ENCODE measurements around the gene IL1F10. TPM values are rescaled to one million over a fixed set of nuclear protein-coding genes. Genes with fewer than 3 reads are reported as not detected.

Gene IL1F10
- total and polyA plus RNA-seq, 8 donors: not detected

DNA sequence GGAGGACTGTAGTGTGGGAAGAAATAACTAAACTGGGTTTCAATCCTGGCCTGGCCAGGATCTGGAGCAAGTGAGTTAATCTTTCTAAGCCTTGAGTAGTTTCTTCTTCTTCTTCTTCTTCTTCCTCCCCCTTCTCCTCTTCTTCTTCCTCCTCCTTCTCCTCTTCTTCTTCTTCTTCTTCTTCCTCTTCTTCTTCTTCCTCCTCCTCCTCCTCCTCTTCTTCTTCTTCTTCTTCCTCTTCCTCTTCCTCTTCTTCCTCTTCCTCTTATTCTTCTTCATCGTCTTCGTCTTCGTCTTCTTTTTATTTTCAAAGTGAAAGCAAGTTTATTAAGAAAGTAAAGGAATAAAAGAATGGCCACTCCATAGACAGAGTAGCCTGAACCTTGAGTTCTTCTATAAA, 53.1 kb downstream of the IL1F10 start:
- Histone ChIP-seq H3K4me1 (peaks cover 0 to 42% of the 10 kb centered on the region in 2 donors), H3K4me3 (no peak overlapping the region), H3K9me3 (no peaks in the 10 kb centered on the region), H3K36me3 (no peaks in the 10 kb centered on the region), H3K27ac (peak overlapping the region in 1 of 2 donors; percentile 49), H3K27me3 (no peaks in the 10 kb centered on the region)
- TF ChIP-seq, protein P1, sequence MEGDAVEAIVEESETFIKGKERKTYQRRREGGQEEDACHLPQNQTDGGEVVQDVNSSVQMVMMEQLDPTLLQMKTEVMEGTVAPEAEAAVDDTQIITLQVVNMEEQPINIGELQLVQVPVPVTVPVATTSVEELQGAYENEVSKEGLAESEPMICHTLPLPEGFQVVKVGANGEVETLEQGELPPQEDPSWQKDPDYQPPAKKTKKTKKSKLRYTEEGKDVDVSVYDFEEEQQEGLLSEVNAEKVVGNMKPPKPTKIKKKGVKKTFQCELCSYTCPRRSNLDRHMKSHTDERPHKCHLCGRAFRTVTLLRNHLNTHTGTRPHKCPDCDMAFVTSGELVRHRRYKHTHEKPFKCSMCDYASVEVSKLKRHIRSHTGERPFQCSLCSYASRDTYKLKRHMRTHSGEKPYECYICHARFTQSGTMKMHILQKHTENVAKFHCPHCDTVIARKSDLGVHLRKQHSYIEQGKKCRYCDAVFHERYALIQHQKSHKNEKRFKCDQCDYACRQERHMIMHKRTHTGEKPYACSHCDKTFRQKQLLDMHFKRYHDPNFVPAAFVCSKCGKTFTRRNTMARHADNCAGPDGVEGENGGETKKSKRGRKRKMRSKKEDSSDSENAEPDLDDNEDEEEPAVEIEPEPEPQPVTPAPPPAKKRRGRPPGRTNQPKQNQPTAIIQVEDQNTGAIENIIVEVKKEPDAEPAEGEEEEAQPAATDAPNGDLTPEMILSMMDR (IDR thresholded peaks at IDR 0.05): no peak
- ATAC-seq (no peak), DNase-seq (no peak)
- intact Hi-C loops (cut with DNase I): no loop called here

DNA sequence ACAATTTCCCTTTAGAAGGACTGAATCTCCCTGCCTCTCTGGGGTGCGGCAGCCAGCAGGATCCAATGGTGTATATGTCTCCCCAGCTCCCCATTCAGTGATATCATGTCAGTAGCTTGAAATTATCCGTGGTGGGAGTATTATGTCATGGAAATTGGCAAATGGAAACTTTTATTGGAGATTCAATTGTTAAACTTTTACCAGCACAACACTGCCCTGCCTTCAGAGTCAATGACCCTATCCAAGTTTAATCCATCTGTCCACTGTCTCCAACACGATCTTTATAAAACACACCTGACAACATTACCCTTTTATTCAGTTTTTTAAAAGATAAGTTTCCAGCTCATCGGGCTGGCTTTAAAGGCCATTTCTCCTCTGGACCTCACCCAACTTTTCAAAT, 54.6 kb downstream of the IL1F10 start:
- Histone ChIP-seq H3K27me3 (no peaks in the 10 kb centered on the region), H3K4me3 (no peak overlapping the region), H3K36me3 (no peaks in the 10 kb centered on the region), H3K4me1 (peaks cover 0 to 47% of the 10 kb centered on the region in 2 donors), H3K9me3 (no peaks in the 10 kb centered on the region), H3K27ac (peak overlapping the region in 1 of 2 donors; percentile 35)
- no peak for DNase-seq
- TF ChIP-seq, protein P1 (IDR thresholded peaks at IDR 0.05): no peak
- ATAC-seq: no peak
- intact Hi-C loops (cut with DNase I): no loop called here

DNA sequence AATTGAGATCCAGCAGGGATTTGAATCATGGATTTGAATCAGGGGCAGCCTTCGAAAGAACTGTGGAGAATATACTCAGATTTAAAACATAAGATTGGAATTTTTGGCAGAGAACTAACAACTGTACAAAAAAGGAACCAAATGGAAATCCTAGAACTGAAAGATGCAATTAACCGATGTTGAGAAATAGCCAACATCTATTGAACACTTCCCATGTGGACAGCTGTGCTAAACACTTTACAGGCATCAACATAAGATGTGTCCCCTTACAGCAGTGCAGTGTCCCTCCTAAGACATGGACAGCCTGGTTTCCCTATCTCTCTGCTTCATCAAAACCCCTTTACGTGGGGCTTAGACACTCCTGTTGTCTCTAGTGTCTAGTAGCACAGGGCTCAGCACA, 56.0 kb downstream of the IL1F10 start:
- Histone ChIP-seq H3K27ac (peak overlapping the region in 1 of 2 donors; percentile 86), H3K27me3 (no peaks in the 10 kb centered on the region), H3K9me3 (no peaks in the 10 kb centered on the region), H3K4me1 (peaks cover 0 to 48% of the 10 kb centered on the region in 2 donors), H3K36me3 (no peaks in the 10 kb centered on the region), H3K4me3 (no peak overlapping the region)
- ATAC-seq (peak; percentile 21), DNase-seq (no peak)
- TF ChIP-seq, protein P1 (IDR thresholded peaks at IDR 0.05): no peak
- intact Hi-C loops (cut with DNase I): no loop called here

DNA sequence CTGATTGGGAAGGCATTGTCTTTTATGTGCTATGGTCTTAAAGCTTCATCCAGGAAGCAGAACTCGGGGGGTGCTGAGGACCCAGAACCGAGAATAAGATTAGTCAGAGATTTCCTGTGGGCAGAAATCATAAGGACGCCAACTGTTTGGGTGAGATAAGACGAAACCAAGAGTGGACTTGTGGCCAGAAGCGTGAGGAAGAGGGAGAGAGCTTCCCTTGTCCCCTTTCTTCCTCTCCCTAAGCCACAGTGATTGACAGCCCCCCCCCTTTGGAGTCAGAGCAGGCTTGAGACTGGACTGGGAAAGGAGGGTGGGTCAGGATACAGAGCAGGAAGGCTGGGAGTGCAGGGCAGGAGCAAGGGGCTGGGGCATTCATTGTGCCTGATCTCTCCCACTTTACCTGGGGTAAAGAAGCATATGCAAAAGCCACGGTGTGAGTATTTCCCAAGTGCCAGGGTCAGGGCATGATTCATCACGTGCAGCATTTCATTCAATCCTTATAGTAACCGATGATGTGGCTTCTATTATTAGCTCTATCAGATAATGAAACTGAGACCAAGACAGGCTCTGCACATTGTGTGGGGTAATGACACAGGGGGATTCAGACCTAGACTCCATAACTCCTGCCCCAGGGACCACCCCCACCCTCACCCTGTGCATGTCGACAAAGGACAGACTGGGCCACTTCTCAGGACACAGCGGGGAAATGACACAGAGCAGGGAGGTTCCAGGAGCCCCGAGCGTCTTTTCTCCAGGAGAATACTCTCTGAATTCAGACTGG, 56.6 kb downstream of the IL1F10 start:
- H3K4me1 ChIP-seq: peaks cover 0 to 50% of the 10 kb centered on the region in 2 donors
- DNase-seq: no peak
- H3K27me3 ChIP-seq: no peaks in the 10 kb centered on the region
- H3K27ac ChIP-seq: peak overlapping the region in 1 of 2 donors; percentile 86
- TF ChIP-seq, protein P1 (IDR thresholded peaks at IDR 0.05): no peak
- H3K36me3 ChIP-seq: peaks cover 0 to under 1% of the 10 kb centered on the region in 2 donors
- ATAC-seq: peak; percentile 40
- no peak overlapping the region for H3K4me3 ChIP-seq
- intact Hi-C loops (cut with DNase I): no loop called here
- H3K9me3 ChIP-seq: no peaks in the 10 kb centered on the region

Other genes with a start within 250 kb of the IL1F10 start
- 10 to 100 TPM in 1 of 2 donors, 1 to 10 TPM in 1; 2.5 to 38.1 TPM for gene IL1B, start 231.2 kb upstream of the IL1F10 start, total RNA-seq
- 1 to 10 TPM in 5 of 6 donors, under 1 TPM in 1; 0.58 to 7.8 (median 1.8) TPM for gene IL1B, start 231.2 kb upstream of the IL1F10 start, polyA plus RNA-seq (ENCODE audit: insufficient read length in 6 of 6)
- 1 to 10 TPM in 1 of 2 donors, not detected in 1; 1.1 TPM for gene IL37, start 156.8 kb upstream of the IL1F10 start, total RNA-seq
- gene IL37, start 156.8 kb upstream of the IL1F10 start, polyA plus RNA-seq (ENCODE audit: insufficient read length in 6 of 6): under 1 TPM in 3 of 6 donors, not detected in 3; 0.21 to 0.35 (median 0.26) TPM
- gene IL36G, start 90.0 kb upstream of the IL1F10 start, total RNA-seq: not detected
- under 1 TPM in 2 of 6 donors, not detected in 4; 0.23 to 0.28 TPM for gene IL36G, start 90.0 kb upstream of the IL1F10 start, polyA plus RNA-seq (ENCODE audit: insufficient read length in 6 of 6)
- not detected for gene IL36A, start 62.5 kb upstream of the IL1F10 start, total RNA-seq
- not detected for gene IL36A, start 62.5 kb upstream of the IL1F10 start, polyA plus RNA-seq (ENCODE audit: insufficient read length in 6 of 6)
- gene IL36B, start 15.1 kb upstream of the IL1F10 start, total RNA-seq: not detected
- not detected for gene IL36B, start 15.1 kb upstream of the IL1F10 start, polyA plus RNA-seq (ENCODE audit: insufficient read length in 6 of 6)
- not detected for gene IL36RN, start 8.8 kb upstream of the IL1F10 start, total RNA-seq
- under 1 TPM in 3 of 6 donors, not detected in 3; 0.04 to 0.14 (median 0.10) TPM for gene IL36RN, start 8.8 kb upstream of the IL1F10 start, polyA plus RNA-seq (ENCODE audit: insufficient read length in 6 of 6)
- gene IL1RN, start 59.6 kb downstream of the IL1F10 start, total RNA-seq: 10 to 100 TPM; 28.6 to 67.1 TPM
- gene IL1RN, start 59.6 kb downstream of the IL1F10 start, polyA plus RNA-seq (ENCODE audit: insufficient read length in 6 of 6): 1 to 10 TPM in 5 of 6 donors, under 1 TPM in 1; 0.52 to 2.1 (median 1.3) TPM
- gene PSD4, start 106.0 kb downstream of the IL1F10 start, total RNA-seq: 10 to 100 TPM; 29.8 to 50.2 TPM
- 10 to 100 TPM; 15.3 to 21.9 (median 19.2) TPM for gene PSD4, start 106.0 kb downstream of the IL1F10 start, polyA plus RNA-seq (ENCODE audit: insufficient read length in 6 of 6)
- gene PAX8, start 211.0 kb downstream of the IL1F10 start, total RNA-seq: 1 to 10 TPM; 2.6 to 4.8 TPM
- gene PAX8, start 211.0 kb downstream of the IL1F10 start, polyA plus RNA-seq (ENCODE audit: insufficient read length in 6 of 6): 10 to 100 TPM in 2 of 6 donors, 1 to 10 TPM in 4; 4.9 to 16.8 (median 8.2) TPM